SH-SY5Y (cell line): Measurements from ENCODE around the gene SLC38A3.

Experiments
- GATA2 ChIP-seq: IDR thresholded peaks from 2 replicates; pipeline ENCODE4 v1.6.1; 2011; ENCODE audit warnings: mild to moderate bottlenecking, low read depth, low read length
- GATA3 ChIP-seq: IDR thresholded peaks from 2 replicates; pipeline ENCODE4 v1.6.1; 2011; ENCODE audit warnings: low read depth, mild to moderate bottlenecking, low read length, moderate library complexity

SLC38A3 gene

GRCh38 chr3:50164984-50165909 is 39.8 kb upstream of the SLC38A3 start:
- TF ChIP-seq GATA3 (no peak), GATA2 (no peak)

GRCh38 chr3:50165910-50166538 is 39.0 kb upstream of the SLC38A3 start:
- TF ChIP-seq GATA3 = no peak

GRCh38 chr3:50166620-50167019 is 38.5 kb upstream of the SLC38A3 start:
- no peak for TF ChIP-seq GATA3
- TF ChIP-seq GATA2 = no peak

GRCh38 chr3:50167069-50167840 is 37.8 kb upstream of the SLC38A3 start:
- TF ChIP-seq GATA2 = no peak
- no peak for TF ChIP-seq GATA3

- no peak for TF ChIP-seq GATA3
- no peak for TF ChIP-seq GATA2
Observed at GRCh38 chr3:50167841-50168209, 37.2 kb upstream of the SLC38A3 start.

- TF ChIP-seq GATA3 = no peak
Observed at GRCh38 chr3:50168388-50168787, 36.7 kb upstream of the SLC38A3 start.

- no peak for TF ChIP-seq GATA2
- TF ChIP-seq GATA3 = no peak
Observed at GRCh38 chr3:50168791-50169190, 36.3 kb upstream of the SLC38A3 start.

GRCh38 chr3:50169232-50169832 is 35.7 kb upstream of the SLC38A3 start:
- TF ChIP-seq GATA2 (no peak), GATA3 (no peak)

- TF ChIP-seq GATA3 (no peak), GATA2 (no peak)
Observed at GRCh38 chr3:50169858-50170257, 35.2 kb upstream of the SLC38A3 start.

- TF ChIP-seq GATA2 = no peak
- no peak for TF ChIP-seq GATA3
Observed at GRCh38 chr3:50170689-50171088, 34.4 kb upstream of the SLC38A3 start.

- no peak for TF ChIP-seq GATA2
- no peak for TF ChIP-seq GATA3
Observed at GRCh38 chr3:50171540-50172301, 33.4 kb upstream of the SLC38A3 start.

- no peak for TF ChIP-seq GATA3
- TF ChIP-seq GATA2 = no peak
Observed at GRCh38 chr3:50172626-50173220, 32.3 kb upstream of the SLC38A3 start.

GRCh38 chr3:50173685-50174516 is 31.2 kb upstream of the SLC38A3 start:
- TF ChIP-seq GATA2 (no peak), GATA3 (no peak)
